Esophagus muscularis mucosa (tissue), 3 donors: ENCODE measurements around the gene ATP6V0C.

ENCODE experiments used
- CTCF ChIP-seq, 3 experiments: fragments of 200-600 bp in 2 of 3; fragments of 450-650 bp in 1 of 3; sonication (generic) in 2 of 3; IDR thresholded peaks; one replicate each; pipeline ENCODE4 v1.5.1; 2017 to 2019; ENCODE audit warnings: antibody characterized with exemption in 3 of 3, mild to moderate bottlenecking in 2 of 3, moderate library complexity in 1 of 3
- POLR2A ChIP-seq: fragments of 450-650 bp; IDR thresholded peaks from one replicate; pipeline ENCODE4 v1.6.1; 2017; ENCODE audit warnings: antibody characterized with exemption, moderate library complexity, mild to moderate bottlenecking, low read depth

GRCh38 chr16:2495041-2495440 lies 18.7 kb upstream of the ATP6V0C start:
- TF ChIP-seq CTCF (IDR thresholded peaks at IDR 0.05) (no peak), POLR2A (no peak)
